ENCODE measurements around the gene PICK1. TPM values are rescaled to one million over a fixed set of nuclear protein-coding genes. Genes with fewer than 3 reads are reported as not detected.

PICK1 gene
- total and polyA plus RNA-seq, 3 donors from 2014 or later, result 61.5 to 89.7 (median 78.7) TPM

DNA sequence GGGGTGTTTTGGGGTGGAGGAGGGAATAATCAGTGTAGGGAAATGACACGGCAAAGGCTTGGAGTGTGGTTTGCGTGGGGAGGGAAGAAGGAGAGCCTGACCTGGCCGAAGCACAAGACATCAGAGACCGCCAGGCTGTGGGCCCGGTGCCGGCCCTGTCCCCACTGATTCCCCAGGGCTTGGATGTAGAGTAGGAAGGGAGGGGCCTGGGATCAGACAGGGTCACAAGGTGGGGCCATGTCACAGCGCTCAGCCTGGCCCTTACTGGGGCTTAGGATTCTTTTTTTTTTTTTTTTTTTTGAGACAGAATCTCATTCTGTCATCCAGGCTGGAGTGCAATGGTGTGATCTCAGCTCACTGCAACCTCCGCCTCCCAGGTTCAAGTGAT, 9.8 kb downstream of the PICK1 start:
- no peaks in the 10 kb centered on the region for H3K27me3 ChIP-seq
- no peak for DNase-seq
- WGBS, 2 donors, result 57 to 77% methylated on average over 8 of the region's 8 CpGs
- H3K27ac ChIP-seq, result peak overlapping the region; percentile 3 to 77
- intact Hi-C loops (cut with DNase I; ENCODE audit: low total_unique reads), result no loop called here
- no peaks in the 10 kb centered on the region for H3K36me3 ChIP-seq (ENCODE audit: low read depth, missing control alignments)
- no peak overlapping the region for H3K4me3 ChIP-seq
- no peaks in the 10 kb centered on the region for H3K9me3 ChIP-seq
- peaks cover 17% of the 10 kb centered on the region for H3K4me1 ChIP-seq
- TF ChIP-seq POLR2A (IDR thresholded peaks at IDR 0.05), result no peak
- TF ChIP-seq CTCF (IDR thresholded peaks at IDR 0.05), result no peak

DNA sequence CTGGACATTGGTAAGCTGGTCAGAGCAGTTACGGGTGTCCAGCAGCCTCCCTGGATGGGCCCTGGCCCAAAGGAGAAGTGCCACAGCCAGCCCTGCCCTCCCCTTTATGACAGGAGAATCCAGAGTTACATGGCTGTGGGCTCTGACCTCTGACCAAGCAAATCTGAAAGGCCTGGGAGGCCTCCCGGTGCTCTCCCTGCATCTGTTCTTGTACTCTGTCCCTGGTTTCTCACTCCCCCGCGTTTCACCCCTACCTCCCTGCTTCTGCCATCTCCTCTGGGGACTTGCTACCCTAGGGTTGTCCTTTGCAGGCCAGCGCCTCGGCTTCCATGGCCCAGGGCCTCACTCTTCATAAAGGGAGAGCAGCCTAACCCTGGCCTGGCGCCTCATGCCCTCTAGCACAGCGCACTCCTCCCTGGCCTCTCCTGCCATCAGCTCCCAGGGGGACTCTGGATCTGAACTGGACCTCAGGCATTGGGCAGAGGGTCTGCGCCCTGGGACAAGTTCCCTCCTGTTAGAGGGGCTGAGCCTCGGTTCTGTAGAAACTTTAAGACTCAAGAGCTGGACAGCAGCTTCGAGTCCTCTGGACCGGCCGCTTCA, 10.7 kb downstream of the PICK1 start:
- no peaks in the 10 kb centered on the region for H3K27me3 ChIP-seq
- H3K27ac ChIP-seq, result peak overlapping the region; percentile 75 to 77
- H3K9me3 ChIP-seq, result no peaks in the 10 kb centered on the region
- no peak for TF ChIP-seq POLR2A (IDR thresholded peaks at IDR 0.05)
- TF ChIP-seq CTCF (IDR thresholded peaks at IDR 0.05), result no peak
- H3K4me1 ChIP-seq, result peaks cover 17% of the 10 kb centered on the region
- intact Hi-C loops (cut with DNase I; ENCODE audit: low total_unique reads), result no loop called here
- 73 to 77% methylated on average over 8 to 13 of the region's 13 CpGs for WGBS, 2 donors
- no peaks in the 10 kb centered on the region for H3K36me3 ChIP-seq (ENCODE audit: low read depth, missing control alignments)
- H3K4me3 ChIP-seq, result no peak overlapping the region
- no peak for DNase-seq

DNA sequence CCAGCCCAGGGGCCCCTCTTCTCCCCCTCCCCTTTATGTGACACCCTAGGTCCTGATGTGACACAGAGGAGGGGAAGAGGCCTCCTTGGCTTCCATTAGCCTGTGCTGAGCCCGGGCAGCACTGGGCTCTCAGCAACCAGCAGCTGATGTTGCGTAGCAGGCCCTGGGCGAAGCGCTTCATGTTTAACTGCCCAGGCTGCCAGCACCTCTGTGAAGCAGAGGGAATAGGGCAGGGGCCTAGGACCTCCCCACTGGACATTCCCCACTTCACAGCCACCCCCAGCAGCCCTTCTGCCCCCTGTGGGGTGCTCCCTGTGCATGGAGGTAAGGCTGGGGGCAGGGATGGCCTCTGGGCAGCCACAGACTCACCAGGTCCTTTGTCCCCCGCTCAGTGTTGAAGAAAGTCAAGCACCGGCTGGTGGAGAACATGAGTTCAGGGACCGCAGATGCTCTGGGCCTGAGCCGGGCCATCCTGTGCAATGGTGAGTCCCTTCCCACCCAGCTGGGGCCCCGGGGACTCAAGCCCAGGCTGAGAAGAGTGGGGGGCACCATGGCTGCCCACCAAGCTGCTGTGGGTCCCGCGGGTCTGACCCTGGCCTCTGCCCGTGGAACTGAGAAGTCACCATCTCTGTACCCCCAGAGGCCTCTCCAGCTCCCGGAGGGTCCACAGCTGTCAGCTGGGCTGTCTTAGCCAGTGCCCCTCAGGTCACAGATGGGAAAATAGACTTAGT, 11.6 kb downstream of the PICK1 start:
- TF ChIP-seq POLR2A (IDR thresholded peaks at IDR 0.05) (no peak), CTCF (IDR thresholded peaks at IDR 0.05) (no peak)
- Histone ChIP-seq H3K9me3 (no peaks in the 10 kb centered on the region), H3K36me3 (ENCODE audit: low read depth, missing control alignments) (no peaks in the 10 kb centered on the region), H3K27ac (peak overlapping the region; percentile 75 to 77), H3K4me3 (no peak overlapping the region), H3K27me3 (no peaks in the 10 kb centered on the region), H3K4me1 (peaks cover 14% of the 10 kb centered on the region)
- no peak for DNase-seq
- WGBS, 2 donors, result 84 to 100% methylated on average over 4 to 13 of the region's 13 CpGs
- intact Hi-C loops (cut with DNase I; ENCODE audit: low total_unique reads), result no loop called here

DNA sequence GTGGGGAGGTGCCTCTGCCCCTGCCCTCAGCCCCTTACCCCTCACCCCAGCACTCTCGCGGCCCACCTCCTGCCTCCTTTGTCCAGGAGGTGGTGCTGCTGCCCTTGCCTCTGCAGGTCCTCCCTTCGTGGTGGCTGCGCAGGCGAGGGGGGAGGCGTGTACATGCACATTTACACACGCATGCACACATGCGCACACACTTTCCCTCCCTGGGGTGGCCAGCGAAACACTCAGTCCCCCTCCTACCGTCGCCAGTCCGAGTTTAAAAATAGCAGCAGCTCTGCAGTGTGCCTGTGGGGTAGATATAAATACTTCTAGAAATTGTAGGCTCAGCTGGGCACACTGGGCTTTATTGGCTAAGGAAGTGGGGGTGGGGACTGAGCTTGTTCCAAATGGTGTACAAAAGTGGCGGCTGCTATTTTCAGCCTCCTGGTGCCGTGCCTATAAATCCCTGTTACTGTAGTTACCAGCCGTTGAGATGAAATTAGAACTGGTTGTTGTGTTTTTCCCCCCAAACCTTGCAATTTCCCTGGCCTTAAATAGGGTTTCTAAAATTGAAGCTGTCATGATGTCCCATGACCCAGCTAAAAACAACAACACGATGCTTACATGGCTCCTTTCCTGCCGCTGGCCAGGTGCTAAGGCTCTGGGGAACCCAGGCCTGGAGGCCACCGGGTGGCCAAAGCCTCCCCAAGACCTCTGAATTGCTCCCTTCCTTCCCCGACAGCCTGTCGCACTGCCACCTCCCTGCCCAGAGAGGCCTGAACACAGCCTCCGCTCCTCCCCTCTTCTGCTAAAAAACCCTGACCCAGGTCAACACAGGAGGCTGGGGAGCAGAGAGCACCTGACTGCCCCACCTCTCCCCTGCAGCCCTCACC, 12.4 kb downstream of the PICK1 start:
- no peak overlapping the region for H3K4me3 ChIP-seq
- H3K27me3 ChIP-seq, result no peaks in the 10 kb centered on the region
- H3K9me3 ChIP-seq, result no peaks in the 10 kb centered on the region
- TF ChIP-seq CTCF (IDR thresholded peaks at IDR 0.05) (peak; percentile 17 to 47 (median 32)), POLR2A (IDR thresholded peaks at IDR 0.05) (no peak)
- intact Hi-C loops (cut with DNase I; ENCODE audit: low total_unique reads), result no loop called here
- H3K27ac ChIP-seq, result peak overlapping the region; percentile 75 to 86
- no peaks in the 10 kb centered on the region for H3K36me3 ChIP-seq (ENCODE audit: low read depth, missing control alignments)
- peak; percentile 55 for DNase-seq
- WGBS, 2 donors, result 67 to 88% methylated on average over 21 of the region's 21 CpGs
- peaks cover 14% of the 10 kb centered on the region for H3K4me1 ChIP-seq

Data from testis (tissue), 3 donors.